ENCODE data around the gene UMODL1.

UMODL1 gene

GRCh38 chr21:42149656-42150473 lies 78.7 kb downstream of the UMODL1 start:
- no peaks in the 10 kb centered on the region for H3K36me3 ChIP-seq (ENCODE audit: control insufficient read depth, insufficient read depth, low read length)
- H3K4me3 ChIP-seq (ENCODE audit: low read length) = no peak overlapping the region
- no peak overlapping the region for H3K9ac ChIP-seq (ENCODE audit: low read length)
- peaks cover 6% of the 10 kb centered on the region for H3K4me1 ChIP-seq (ENCODE audit: control insufficient read depth, insufficient read depth, low read length)
- no peaks in the 10 kb centered on the region for H3K9me3 ChIP-seq (ENCODE audit: control insufficient read depth, low read length)
- H3K27me3 ChIP-seq (ENCODE audit: control insufficient read depth, insufficient read depth, low read length) = no peaks in the 10 kb centered on the region

DNA sequence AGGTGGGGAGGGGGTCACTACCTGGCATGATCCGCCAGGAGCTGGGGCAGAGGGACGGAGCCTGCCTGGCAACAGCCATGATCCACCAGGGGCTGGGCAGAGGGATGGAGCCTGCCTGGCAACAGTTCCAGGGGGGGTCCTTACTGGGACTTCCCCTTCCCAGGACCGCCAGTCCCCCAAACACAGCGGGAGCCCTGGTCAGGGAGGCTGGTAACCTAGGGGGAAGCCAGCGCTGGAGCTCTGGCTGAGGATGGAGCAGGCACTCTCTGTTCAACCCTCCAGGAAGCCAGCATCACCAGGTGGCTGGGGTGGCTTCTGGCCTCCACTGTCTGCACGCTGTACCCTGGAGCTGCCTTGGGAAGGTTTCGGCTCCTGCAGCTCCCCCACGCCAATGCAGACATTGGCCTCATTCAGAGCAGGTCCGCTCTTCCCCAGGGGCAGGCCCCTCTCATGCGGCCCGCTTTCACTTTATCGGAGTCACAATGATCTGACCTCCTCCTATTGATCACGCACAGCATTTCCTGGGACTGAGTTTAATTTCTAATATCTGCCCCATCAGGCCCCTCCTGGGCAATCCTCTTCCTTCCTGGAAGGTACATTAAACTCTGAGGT lies 79.5 kb downstream of the UMODL1 start:
- Histone ChIP-seq H3K36me3 (ENCODE audit: control insufficient read depth, insufficient read depth, low read length) (no peaks in the 10 kb centered on the region), H3K9ac (ENCODE audit: low read length) (no peak overlapping the region), H3K4me3 (ENCODE audit: low read length) (no peak overlapping the region), H3K4me1 (ENCODE audit: control insufficient read depth, insufficient read depth, low read length) (peaks cover 6% of the 10 kb centered on the region), H3K27me3 (ENCODE audit: control insufficient read depth, insufficient read depth, low read length) (no peaks in the 10 kb centered on the region), H3K9me3 (ENCODE audit: control insufficient read depth, low read length) (no peaks in the 10 kb centered on the region)

- H3K4me3 ChIP-seq (ENCODE audit: low read length) = no peak overlapping the region
- no peaks in the 10 kb centered on the region for H3K9me3 ChIP-seq (ENCODE audit: control insufficient read depth, low read length)
- H3K27me3 ChIP-seq (ENCODE audit: control insufficient read depth, insufficient read depth, low read length) = no peaks in the 10 kb centered on the region
- no peaks in the 10 kb centered on the region for H3K36me3 ChIP-seq (ENCODE audit: control insufficient read depth, insufficient read depth, low read length)
- peaks cover 6% of the 10 kb centered on the region for H3K4me1 ChIP-seq (ENCODE audit: control insufficient read depth, insufficient read depth, low read length)
- H3K9ac ChIP-seq (ENCODE audit: low read length) = no peak overlapping the region
Measured at GRCh38 chr21:42151148-42151947, 80.2 kb downstream of the UMODL1 start.

DNA sequence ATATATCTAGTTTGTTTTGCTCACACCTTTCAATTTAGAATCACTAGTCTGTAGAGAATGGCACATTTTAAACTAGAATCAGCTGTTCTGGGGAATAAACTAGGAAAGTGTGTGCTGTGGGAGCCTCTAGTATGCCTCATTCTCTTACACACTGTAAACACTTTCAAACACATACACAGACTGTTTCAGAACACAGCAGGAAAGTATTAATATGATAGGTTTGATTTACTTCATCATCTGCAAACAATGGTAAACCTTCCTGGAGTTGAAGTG lies 80.8 kb downstream of the UMODL1 start:
- peaks cover 6% of the 10 kb centered on the region for H3K4me1 ChIP-seq (ENCODE audit: control insufficient read depth, insufficient read depth, low read length)
- no peaks in the 10 kb centered on the region for H3K36me3 ChIP-seq (ENCODE audit: control insufficient read depth, insufficient read depth, low read length)
- H3K4me3 ChIP-seq (ENCODE audit: low read length) = no peak overlapping the region
- H3K27me3 ChIP-seq (ENCODE audit: control insufficient read depth, insufficient read depth, low read length) = peaks cover 4% of the 10 kb centered on the region
- H3K9me3 ChIP-seq (ENCODE audit: control insufficient read depth, low read length) = no peaks in the 10 kb centered on the region
- no peak overlapping the region for H3K9ac ChIP-seq (ENCODE audit: low read length)

GRCh38 chr21:42153046-42153686 lies 82.0 kb downstream of the UMODL1 start:
- H3K4me1 ChIP-seq (ENCODE audit: control insufficient read depth, insufficient read depth, low read length) = peaks cover 6% of the 10 kb centered on the region
- no peak overlapping the region for H3K9ac ChIP-seq (ENCODE audit: low read length)

DNA sequence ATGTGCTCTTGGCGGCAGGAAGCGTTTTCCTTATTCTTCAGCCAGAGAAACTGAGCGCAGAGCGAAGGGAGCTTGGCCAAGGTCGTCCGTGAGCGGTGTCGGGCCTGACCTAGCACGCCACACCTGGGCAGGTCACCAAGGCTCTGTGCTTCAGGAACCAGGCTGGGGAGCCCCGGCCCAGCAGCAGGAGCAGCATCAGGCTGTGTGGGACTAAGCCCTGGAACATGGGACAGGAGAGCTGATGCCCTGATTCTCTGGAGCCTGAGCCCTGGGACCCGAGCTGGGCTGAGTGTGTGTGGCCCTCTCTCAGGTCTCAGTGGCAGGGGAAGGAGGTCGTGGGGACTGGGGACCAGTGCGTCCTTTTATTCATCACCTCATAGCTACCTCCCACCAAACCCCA lies 82.6 kb downstream of the UMODL1 start:
- H3K4me3 ChIP-seq (ENCODE audit: low read length) = no peak overlapping the region
- H3K9ac ChIP-seq (ENCODE audit: low read length) = no peak overlapping the region
- H3K36me3 ChIP-seq (ENCODE audit: control insufficient read depth, insufficient read depth, low read length) = no peaks in the 10 kb centered on the region
- peaks cover 5% of the 10 kb centered on the region for H3K27me3 ChIP-seq (ENCODE audit: control insufficient read depth, insufficient read depth, low read length)
- peaks cover 6% of the 10 kb centered on the region for H3K4me1 ChIP-seq (ENCODE audit: control insufficient read depth, insufficient read depth, low read length)
- H3K9me3 ChIP-seq (ENCODE audit: control insufficient read depth, low read length) = no peaks in the 10 kb centered on the region

More at GRCh38 chr21:42153046-42153686, 82.0 kb downstream of the UMODL1 start:
- Histone ChIP-seq H3K4me3 (ENCODE audit: low read length) (no peak overlapping the region), H3K27me3 (ENCODE audit: control insufficient read depth, insufficient read depth, low read length) (peaks cover 5% of the 10 kb centered on the region), H3K36me3 (ENCODE audit: control insufficient read depth, insufficient read depth, low read length) (no peaks in the 10 kb centered on the region), H3K9me3 (ENCODE audit: control insufficient read depth, low read length) (no peaks in the 10 kb centered on the region)

- no peak overlapping the region for H3K4me3 ChIP-seq (ENCODE audit: low read length)
- H3K9ac ChIP-seq (ENCODE audit: low read length) = no peak overlapping the region
- no peaks in the 10 kb centered on the region for H3K9me3 ChIP-seq (ENCODE audit: control insufficient read depth, low read length)
- peaks cover 6% of the 10 kb centered on the region for H3K4me1 ChIP-seq (ENCODE audit: control insufficient read depth, insufficient read depth, low read length)
- H3K27me3 ChIP-seq (ENCODE audit: control insufficient read depth, insufficient read depth, low read length) = peaks cover 5% of the 10 kb centered on the region
- H3K36me3 ChIP-seq (ENCODE audit: control insufficient read depth, insufficient read depth, low read length) = no peaks in the 10 kb centered on the region
Measured at GRCh38 chr21:42154237-42155044, 83.3 kb downstream of the UMODL1 start.

- Histone ChIP-seq H3K9ac (ENCODE audit: low read length) (no peak overlapping the region), H3K27me3 (ENCODE audit: control insufficient read depth, insufficient read depth, low read length) (peaks cover 5% of the 10 kb centered on the region), H3K36me3 (ENCODE audit: control insufficient read depth, insufficient read depth, low read length) (no peaks in the 10 kb centered on the region), H3K4me3 (ENCODE audit: low read length) (no peak overlapping the region), H3K9me3 (ENCODE audit: control insufficient read depth, low read length) (no peaks in the 10 kb centered on the region), H3K4me1 (ENCODE audit: control insufficient read depth, insufficient read depth, low read length) (peaks cover 6% of the 10 kb centered on the region)
Measured at GRCh38 chr21:42155045-42155855, 84.1 kb downstream of the UMODL1 start.

DNA sequence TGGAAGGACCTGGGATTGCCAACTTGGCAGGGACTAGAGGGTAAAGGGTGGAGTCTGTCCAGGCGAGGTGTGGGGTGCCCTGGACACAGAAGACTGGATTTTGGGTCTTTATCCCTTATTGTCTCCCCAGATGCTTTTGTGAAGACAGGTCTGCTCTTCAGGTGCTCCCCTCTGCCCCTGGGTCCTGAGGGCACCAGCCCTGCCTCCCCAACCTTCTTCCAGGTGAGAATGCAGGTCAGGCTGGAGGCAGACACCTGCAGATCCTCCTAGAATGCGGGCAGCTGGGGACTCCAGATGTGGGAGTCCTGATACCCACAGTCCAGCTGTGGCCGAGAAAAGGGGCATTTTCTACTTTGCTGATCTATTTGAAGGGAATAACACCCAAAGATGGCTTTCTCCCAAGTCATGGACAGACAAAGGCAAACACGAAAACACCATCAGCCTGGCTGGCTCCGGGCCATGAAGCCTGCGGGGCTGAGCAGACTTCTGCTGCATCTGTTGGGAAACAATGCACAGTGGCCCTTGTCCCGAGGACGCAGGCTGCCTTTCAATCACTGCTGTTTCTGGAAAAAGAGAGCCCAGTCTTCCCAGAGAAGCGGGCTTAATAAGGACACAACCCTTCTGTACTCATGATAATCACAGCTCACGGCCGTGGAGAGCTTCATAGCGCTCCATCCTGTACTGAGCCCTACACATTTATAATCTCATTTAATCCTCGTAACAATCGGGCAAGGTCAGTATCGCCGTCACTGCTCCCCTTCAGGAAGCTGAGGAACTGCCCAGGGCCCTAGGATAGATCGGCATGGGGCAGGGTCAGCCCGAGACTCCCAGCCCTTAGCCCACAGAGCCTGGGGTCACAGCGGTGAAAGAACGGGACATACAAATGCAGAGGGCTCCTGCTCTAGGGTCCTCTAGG lies 85.8 kb downstream of the UMODL1 start:
- Histone ChIP-seq H3K27me3 (ENCODE audit: control insufficient read depth, insufficient read depth, low read length) (peaks cover 5% of the 10 kb centered on the region), H3K4me3 (ENCODE audit: low read length) (no peak overlapping the region), H3K36me3 (ENCODE audit: control insufficient read depth, insufficient read depth, low read length) (no peaks in the 10 kb centered on the region), H3K4me1 (ENCODE audit: control insufficient read depth, insufficient read depth, low read length) (peaks cover 6% of the 10 kb centered on the region), H3K9ac (ENCODE audit: low read length) (no peak overlapping the region), H3K9me3 (ENCODE audit: control insufficient read depth, low read length) (no peaks in the 10 kb centered on the region)

DNA sequence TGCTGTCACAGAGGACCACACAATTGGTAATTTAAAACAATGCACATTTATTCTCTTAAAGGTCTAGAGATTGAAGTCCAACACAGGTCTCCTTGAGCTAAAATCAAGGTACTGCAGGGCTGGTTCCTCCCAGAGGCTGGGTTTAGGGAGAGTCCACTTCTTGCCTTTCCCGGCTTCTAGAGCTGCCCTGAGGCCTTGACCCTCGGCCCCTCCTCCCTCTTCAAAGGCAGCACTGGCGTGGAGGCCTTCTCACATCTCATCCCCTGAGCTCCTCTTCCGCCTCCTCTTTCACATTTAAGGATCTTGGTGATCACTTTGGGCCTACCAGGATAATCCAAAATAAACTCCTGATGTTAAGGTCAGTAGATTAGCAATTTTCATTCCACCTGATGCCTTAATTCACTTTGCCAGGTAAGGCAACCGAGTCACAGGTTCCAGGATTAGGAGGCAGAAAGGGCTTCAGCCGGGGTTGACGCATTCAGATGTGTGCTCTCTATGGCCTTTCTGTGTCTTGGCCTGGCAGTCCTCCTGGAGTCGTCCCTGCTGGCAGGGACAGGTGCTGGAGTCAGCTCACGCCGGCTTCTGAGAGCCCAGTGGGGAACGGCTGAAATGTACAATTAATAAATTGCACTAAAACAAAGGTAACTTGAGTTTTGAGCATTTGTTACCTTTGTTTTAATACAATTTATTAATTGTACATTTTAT lies 86.6 kb downstream of the UMODL1 start:
- Histone ChIP-seq H3K4me1 (ENCODE audit: control insufficient read depth, insufficient read depth, low read length) (peaks cover under 1% of the 10 kb centered on the region), H3K36me3 (ENCODE audit: control insufficient read depth, insufficient read depth, low read length) (no peaks in the 10 kb centered on the region), H3K9ac (ENCODE audit: low read length) (no peak overlapping the region), H3K4me3 (ENCODE audit: low read length) (no peak overlapping the region), H3K9me3 (ENCODE audit: control insufficient read depth, low read length) (no peaks in the 10 kb centered on the region), H3K27me3 (ENCODE audit: control insufficient read depth, insufficient read depth, low read length) (peaks cover 5% of the 10 kb centered on the region)
